ENCODE results near the gene PTMS.

PTMS gene

GRCh38 chr12:6752167-6752920 is 13.8 kb upstream of the PTMS start:
- DNase-seq (ENCODE audit: low read depth), result no peak

- DNase-seq (ENCODE audit: low read depth), result peak; percentile 99
Measured at GRCh38 chr12:6752921-6753771, 13.0 kb upstream of the PTMS start, which contains the start of gene MLF2. Gene MLF2, minus strand, starts transcription at chr12:6753141. Its CDS starts 807 bp downstream, at chr12:6752334.

- DNase-seq (ENCODE audit: low read depth), result no peak
Measured at GRCh38 chr12:6753772-6754356, 12.3 kb upstream of the PTMS start.

GRCh38 chr12:6754411-6754810 is 11.8 kb upstream of the PTMS start:
- no peak for DNase-seq (ENCODE audit: low read depth)

DNA sequence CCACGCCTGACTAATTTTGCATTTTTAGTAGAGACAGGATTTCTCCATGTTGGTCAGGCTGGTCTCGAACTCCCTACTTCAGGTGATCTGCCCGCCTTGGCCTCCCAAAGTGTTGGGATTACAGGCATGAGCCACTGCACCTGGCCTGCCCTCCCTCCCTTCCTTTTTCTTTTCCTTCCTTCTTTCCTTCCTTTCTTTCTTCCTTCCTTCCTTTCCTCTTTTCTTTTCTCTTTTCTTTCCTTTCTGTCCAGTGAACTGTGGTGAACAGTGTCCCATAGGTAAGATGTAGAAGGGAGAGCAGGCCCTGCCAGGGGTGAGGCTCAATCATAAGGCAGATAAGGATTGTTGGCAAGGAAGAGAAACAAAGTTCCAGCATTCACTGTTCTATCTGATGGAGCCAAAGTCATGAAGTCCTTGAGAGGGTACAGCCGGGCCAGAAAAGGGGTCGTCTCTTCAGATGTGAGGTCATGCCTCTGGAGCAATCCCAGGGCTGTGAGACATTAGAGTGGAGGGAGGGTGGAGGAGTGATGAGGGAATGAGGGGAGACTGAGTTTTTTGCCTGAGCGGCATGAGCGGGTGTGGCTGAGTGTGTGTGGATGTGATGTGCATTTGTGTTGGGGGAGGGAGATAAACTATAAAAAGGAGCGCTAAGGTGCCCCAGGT is 9.0 kb upstream of the PTMS start:
- DNase-seq (ENCODE audit: low read depth), result no peak

DNA sequence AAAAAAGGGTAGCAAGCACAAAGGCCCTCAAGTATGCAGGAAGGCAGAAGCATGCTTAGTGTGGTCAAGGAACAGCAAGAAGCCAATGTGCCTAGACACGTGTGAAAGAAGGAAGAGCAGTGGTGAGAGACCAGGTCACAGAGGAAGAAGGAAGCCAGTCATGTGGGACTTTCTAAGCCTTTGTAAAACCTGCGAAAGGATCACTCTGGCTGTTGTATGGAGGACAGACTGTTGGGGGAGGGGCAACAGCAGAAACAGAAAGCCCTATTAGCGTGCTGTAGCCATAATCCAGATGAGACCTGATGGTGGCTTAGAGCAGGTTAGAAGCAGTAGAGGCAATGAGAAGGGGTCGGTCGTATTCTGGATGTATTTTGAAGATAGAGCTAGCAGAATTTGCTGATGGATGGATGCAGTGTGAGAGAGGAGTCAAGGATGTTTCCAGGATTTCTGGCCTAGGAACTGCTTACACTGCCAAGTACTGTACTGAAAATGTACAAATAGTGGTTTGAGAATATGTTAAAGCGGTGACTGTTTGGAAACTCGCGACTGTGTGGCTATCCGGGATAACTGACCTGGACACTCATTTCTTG is 7.6 kb upstream of the PTMS start:
- DNase-seq (ENCODE audit: low read depth), result no peak

DNA sequence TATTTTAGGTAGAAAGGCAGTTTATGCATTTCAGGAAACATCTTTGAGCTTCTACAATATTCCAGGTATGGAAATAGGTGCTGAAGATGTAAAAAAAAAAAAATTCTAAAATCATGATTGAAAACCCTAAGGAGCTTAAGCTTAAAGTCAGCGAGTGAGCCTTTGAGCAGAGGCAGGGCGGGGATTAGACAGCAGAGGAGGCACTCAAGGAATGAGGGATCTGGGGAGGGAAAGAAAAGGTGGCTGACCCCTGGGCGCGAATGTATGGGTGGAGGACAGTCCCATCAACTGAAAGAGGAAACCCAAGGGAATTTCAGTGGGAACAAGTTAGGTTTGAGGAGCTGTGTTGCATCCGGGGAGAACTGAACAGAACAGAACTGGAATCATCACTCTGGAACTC is 6.4 kb upstream of the PTMS start:
- DNase-seq (ENCODE audit: low read depth), result no peak

- DNase-seq (ENCODE audit: low read depth), result no peak
Measured at GRCh38 chr12:6763380-6763779, 2.8 kb upstream of the PTMS start.

DNA sequence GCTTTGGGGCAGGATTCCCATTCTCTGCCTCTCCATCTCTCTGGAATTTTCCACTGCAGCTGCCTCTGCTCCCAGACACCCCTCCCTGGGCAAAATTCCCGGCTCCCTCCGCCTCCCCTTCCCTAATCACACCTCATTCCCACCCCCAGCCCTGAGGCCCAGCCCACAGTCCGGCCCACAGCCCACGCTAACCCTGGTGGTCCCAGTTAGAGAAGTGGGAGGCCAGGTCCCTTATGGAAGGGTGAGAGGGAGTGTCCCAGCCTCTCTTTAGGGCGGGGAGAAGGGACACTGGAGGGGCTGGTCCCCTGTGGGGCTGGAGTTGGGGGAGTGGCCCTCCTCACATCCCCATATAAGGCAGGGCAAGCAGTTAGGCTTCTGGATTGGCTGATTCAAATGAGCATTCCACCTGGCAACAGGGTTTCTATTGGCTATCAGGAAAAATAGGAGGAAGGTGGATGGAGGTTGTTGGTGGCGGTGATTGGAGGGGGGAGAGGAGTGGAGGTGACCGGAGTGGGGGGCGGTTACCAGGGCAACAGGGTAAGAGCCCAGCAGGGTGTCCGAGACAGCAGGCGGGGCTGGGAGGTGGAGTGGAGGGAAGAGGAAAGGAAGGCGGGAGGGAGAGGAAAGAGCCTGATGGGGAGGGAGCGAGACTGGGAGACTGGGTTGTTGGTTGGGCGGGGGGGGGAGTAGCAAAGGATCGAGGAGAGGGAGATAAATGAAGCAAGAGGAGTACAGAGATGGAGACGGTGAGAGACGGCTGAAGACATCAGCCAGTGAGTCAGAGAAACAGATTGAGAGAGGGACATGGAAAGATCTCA is 1.9 kb upstream of the PTMS start:
- DNase-seq (ENCODE audit: low read depth), result peak; percentile 98

DNA sequence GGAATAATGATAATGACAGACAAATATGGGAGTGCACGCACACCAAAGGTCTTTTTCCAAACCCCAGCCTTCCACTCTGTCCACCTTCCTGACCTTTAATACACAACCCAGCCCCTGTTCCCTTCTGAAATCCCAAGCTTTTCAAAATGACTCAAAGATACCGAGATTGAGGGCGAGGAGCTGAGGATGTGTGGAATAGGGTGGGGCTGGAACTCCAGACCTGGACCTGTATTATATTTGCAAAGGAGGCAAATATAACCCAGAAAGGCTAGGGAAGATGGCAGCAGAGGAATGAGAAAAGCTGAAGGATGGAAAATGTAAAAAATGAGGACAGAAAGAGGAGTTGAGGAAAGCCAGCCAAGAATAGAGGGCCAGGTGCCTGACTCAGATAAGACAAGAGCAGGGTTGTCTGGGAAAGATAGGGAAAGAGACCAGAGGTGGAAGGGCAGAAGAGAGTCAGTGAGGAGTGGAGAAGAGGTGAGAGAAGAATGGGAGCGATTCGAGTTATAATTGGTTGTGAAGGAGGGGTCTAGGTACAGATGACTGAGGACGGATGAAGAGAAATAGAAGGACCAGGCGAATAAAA is 1.0 kb upstream of the PTMS start:
- DNase-seq (ENCODE audit: low read depth), result no peak

- peak; percentile 60 for DNase-seq (ENCODE audit: low read depth)
Measured at GRCh38 chr12:6766651-6767349, 637 bp downstream of the PTMS start.

DNA sequence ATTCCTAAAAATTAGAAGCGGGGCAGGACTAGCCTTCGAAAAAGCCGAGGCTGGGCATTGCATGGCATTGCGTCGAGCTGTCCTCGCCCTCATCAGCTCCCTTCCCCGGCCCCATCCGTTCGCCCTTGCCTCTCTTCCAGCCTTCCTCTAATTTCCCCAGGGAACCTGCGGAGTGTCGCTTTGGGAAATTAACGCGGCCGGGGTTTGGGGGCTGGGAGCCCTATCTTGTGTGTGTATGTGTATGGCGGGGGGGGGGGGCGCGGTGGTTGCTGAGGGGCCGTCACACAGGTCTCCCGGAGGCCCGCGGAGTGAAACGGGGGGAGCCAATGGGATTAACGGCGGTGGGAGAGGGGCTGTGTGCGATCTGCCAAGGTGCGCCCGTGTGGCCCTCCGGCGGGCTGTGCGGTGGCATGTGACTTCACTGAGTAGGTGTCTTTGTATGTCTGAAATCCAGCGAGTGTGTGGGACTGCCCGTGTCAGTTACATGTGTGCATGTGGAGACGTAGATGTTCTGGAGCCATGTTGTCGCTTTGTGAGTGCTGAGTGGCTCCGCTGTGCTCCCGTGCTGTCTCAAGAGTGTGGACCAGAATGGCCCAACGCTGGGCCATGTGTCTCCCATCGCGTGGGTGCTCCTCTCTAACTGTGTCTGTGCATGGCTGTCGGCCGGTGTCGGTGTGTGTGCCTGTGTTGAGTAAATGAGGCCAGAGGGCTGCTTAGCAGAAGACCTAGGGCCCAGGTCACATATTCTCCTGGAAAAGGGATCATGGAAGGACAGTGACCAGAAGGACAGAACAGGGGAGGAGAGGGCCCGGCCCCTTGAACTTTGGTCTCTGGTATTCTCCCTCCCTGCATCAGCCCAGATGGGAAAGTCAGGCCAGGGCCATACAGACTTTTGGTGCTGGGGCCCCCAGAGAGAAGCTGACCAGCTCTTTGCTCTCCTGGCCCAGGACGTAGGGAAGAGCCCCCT is 1.5 kb downstream of the PTMS start:
- no peak for DNase-seq (ENCODE audit: low read depth)

DNA sequence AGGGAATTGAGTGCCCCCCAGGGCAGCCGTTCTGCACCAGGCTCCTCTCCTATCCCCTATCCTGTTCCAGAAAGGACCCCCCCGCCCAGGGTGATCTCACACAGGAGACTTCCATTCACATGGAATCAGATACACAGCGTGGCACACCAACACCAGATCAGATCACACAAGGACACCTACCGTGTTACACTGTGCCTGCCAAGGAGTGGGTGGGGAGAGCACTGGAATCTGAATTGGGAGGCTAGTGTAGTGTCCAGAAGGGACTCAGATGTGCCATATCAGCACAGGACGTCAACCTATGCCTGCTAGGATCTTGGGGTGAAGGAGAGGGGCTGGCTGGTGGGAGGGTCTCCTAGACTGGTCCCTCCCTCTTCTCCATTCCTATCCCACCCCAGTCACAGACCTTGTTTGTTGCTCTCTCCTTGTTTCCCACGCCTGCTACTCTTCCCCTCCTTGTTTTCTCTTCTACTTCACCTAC is 2.3 kb downstream of the PTMS start:
- DNase-seq (ENCODE audit: low read depth), result no peak

DNA sequence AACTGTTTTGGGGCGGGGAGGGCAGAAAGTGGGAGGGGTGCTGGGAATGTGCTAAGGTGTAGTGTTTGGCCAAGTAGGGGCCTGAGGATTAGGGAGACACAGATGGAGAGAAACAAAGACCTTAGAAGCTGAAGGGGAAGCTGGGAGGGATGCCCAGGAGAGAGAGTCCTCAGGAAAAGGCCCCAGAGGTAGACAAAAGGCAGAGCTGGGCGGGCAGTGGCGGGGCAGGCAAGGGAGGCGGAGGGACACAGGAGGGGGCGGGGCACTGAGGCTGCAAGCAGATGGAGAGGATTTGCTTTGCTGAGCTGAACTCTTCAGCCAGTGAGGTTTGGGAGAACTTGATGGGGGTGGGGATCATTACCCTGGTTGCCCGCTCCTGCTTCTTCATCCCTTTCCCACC is 2.8 kb downstream of the PTMS start:
- no peak for DNase-seq (ENCODE audit: low read depth)

- DNase-seq (ENCODE audit: low read depth), result no peak
Measured at GRCh38 chr12:6769666-6770065, 3.5 kb downstream of the PTMS start.

- no peak for DNase-seq (ENCODE audit: low read depth)
Measured at GRCh38 chr12:6770094-6770493, 3.9 kb downstream of the PTMS start.

GRCh38 chr12:6770600-6770999 is 4.4 kb downstream of the PTMS start:
- no peak for DNase-seq (ENCODE audit: low read depth)

GRCh38 chr12:6771091-6771495 is 4.9 kb downstream of the PTMS start:
- DNase-seq (ENCODE audit: low read depth), result no peak
